ENCODE measurements around the gene XRCC3. TPM values are rescaled to one million over a fixed set of nuclear protein-coding genes. Genes with fewer than 3 reads are reported as not detected.

The XRCC3 gene
- total RNA-seq, 1 donor from 2014 or later = 5.2 TPM

DNA sequence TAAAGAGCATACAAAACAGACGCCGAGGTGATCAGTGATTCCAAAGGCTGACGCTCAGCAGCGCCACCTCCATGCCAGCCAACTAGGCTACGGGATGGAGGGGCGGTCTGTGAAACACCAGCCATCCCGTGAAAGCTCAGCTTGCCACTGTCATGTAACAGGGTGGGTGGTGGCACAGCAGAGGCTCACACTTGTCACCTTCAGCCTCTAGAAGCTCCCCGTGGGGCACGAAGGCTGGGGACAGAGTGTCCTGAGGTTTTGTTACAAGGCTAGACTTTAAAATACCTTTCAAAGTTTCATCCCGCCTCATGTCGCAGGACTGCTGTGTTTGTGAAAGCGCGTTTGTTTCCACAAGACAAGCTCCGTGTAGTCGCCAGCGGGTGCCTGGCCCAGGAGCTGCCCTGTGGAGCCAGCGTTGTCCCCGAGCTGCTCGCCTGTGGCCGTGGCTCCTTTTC lies 20.7 kb downstream of the XRCC3 start:
- Mint-ChIP-seq H3K4me3 (ENCODE audit: unreplicated experiment) (no peak overlapping the region), H3K9me3 (ENCODE audit: unreplicated experiment) (no peaks in the 10 kb centered on the region), H3K27me3 (ENCODE audit: low read depth, unreplicated experiment) (no peaks in the 10 kb centered on the region), H3K27ac (ENCODE audit: unreplicated experiment) (peak overlapping the region; percentile 18), H3K36me3 (ENCODE audit: low read depth, unreplicated experiment) (peaks cover 4% of the 10 kb centered on the region), H3K4me1 (ENCODE audit: low read depth, unreplicated experiment) (peaks cover 19% of the 10 kb centered on the region)
- Histone ChIP-seq H3K4me1 (ENCODE audit: insufficient read depth, low read length) (peaks cover 22% of the 10 kb centered on the region), H3K4me2 (ENCODE audit: low read length) (no peak overlapping the region), H3K79me2 (ENCODE audit: insufficient read depth, low read length) (peaks cover 87% of the 10 kb centered on the region), H3K27me3 (ENCODE audit: insufficient read depth, low read length) (no peaks in the 10 kb centered on the region), H2AFZ (ENCODE audit: low read depth, low read length) (no peak overlapping the region), H4K20me1 (ENCODE audit: insufficient read depth, low read length) (peaks cover 82% of the 10 kb centered on the region), H3K27ac (ENCODE audit: low read depth, low read length) (no peak overlapping the region), H3K9me3 (ENCODE audit: insufficient read depth, low read depth, low read length) (no peaks in the 10 kb centered on the region), H3K36me3 (ENCODE audit: insufficient read depth, low read length) (peaks cover 26% of the 10 kb centered on the region), H3K9ac (ENCODE audit: low read length) (no peak overlapping the region), H3K4me3 (ENCODE audit: insufficient read depth, low read depth, low read length) (no peak overlapping the region)
- no peak for DNase-seq (ENCODE audit: low read depth)
- no peak for FAIRE-seq
- TF ChIP-seq EZH2 (IDR thresholded peaks at IDR 0.05; ENCODE audit: insufficient read depth, low read length) = no peak

DNA sequence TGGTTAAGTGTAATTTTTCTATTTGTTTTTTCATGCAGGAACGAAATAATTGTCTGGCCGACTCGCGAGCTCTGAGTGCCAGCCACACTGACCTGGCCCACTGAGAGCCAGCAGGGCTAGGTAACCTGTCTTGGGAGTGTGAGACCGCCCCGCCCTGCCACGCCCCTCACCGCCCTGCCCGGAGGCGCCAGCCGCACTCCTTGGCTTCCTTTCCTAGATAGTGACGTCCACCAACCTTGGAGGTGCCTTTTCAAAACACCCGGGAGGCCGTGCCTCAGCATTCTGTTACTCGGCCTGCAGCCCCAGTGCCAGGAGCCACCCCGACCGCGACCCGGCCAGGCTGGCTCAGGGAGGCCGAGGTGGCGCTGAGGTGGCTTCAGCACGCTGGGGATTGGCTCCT lies 21.7 kb downstream of the XRCC3 start:
- Histone ChIP-seq H3K9ac (ENCODE audit: low read length) (no peak overlapping the region), H3K4me3 (ENCODE audit: insufficient read depth, low read depth, low read length) (no peak overlapping the region), H3K36me3 (ENCODE audit: insufficient read depth, low read length) (peaks cover 26% of the 10 kb centered on the region), H4K20me1 (ENCODE audit: insufficient read depth, low read length) (peaks cover 83% of the 10 kb centered on the region), H3K4me2 (ENCODE audit: low read length) (no peak overlapping the region), H3K4me1 (ENCODE audit: insufficient read depth, low read length) (peaks cover 33% of the 10 kb centered on the region), H3K79me2 (ENCODE audit: insufficient read depth, low read length) (peaks cover 80% of the 10 kb centered on the region), H3K27ac (ENCODE audit: low read depth, low read length) (no peak overlapping the region), H3K27me3 (ENCODE audit: insufficient read depth, low read length) (no peaks in the 10 kb centered on the region), H2AFZ (ENCODE audit: low read depth, low read length) (no peak overlapping the region), H3K9me3 (ENCODE audit: insufficient read depth, low read depth, low read length) (no peaks in the 10 kb centered on the region)
- DNase-seq (ENCODE audit: low read depth) = no peak
- H3K27ac Mint-ChIP-seq (ENCODE audit: unreplicated experiment) = no peak overlapping the region
- H3K9me3 Mint-ChIP-seq (ENCODE audit: unreplicated experiment) = no peaks in the 10 kb centered on the region
- H3K27me3 Mint-ChIP-seq (ENCODE audit: low read depth, unreplicated experiment) = no peaks in the 10 kb centered on the region
- TF ChIP-seq EZH2 (IDR thresholded peaks at IDR 0.05; ENCODE audit: insufficient read depth, low read length) = no peak
- TF ChIP-seq CTCF (IDR thresholded peaks at IDR 0.05; ENCODE audit: insufficient read depth, low read depth, low read length) = no peak
- peaks cover 27% of the 10 kb centered on the region for H3K4me1 Mint-ChIP-seq (ENCODE audit: low read depth, unreplicated experiment)
- no peak for FAIRE-seq
- no peak overlapping the region for H3K4me3 Mint-ChIP-seq (ENCODE audit: unreplicated experiment)
- H3K36me3 Mint-ChIP-seq (ENCODE audit: low read depth, unreplicated experiment) = peaks cover 4% of the 10 kb centered on the region

- H3K9ac ChIP-seq (ENCODE audit: low read length) = no peak overlapping the region
- H2AFZ ChIP-seq (ENCODE audit: low read depth, low read length) = no peak overlapping the region
- DNase-seq (ENCODE audit: low read depth) (no peak), FAIRE-seq (no peak)
- H4K20me1 ChIP-seq (ENCODE audit: insufficient read depth, low read length) = peaks cover 79% of the 10 kb centered on the region
- H3K36me3 Mint-ChIP-seq (ENCODE audit: low read depth, unreplicated experiment) = peaks cover 4% of the 10 kb centered on the region
- no peak overlapping the region for H3K27ac ChIP-seq (ENCODE audit: low read depth, low read length)
- no peak overlapping the region for H3K4me2 ChIP-seq (ENCODE audit: low read length)
- H3K9me3 Mint-ChIP-seq (ENCODE audit: unreplicated experiment) = no peaks in the 10 kb centered on the region
- H3K27me3 Mint-ChIP-seq (ENCODE audit: low read depth, unreplicated experiment) = no peaks in the 10 kb centered on the region
- peaks cover 35% of the 10 kb centered on the region for H3K4me1 ChIP-seq (ENCODE audit: insufficient read depth, low read length)
- H3K4me3 ChIP-seq (ENCODE audit: insufficient read depth, low read depth, low read length) = no peak overlapping the region
- no peak overlapping the region for H3K4me3 Mint-ChIP-seq (ENCODE audit: unreplicated experiment)
- peaks cover 27% of the 10 kb centered on the region for H3K4me1 Mint-ChIP-seq (ENCODE audit: low read depth, unreplicated experiment)
- peaks cover 31% of the 10 kb centered on the region for H3K36me3 ChIP-seq (ENCODE audit: insufficient read depth, low read length)
- TF ChIP-seq CTCF (IDR thresholded peaks at IDR 0.05; ENCODE audit: insufficient read depth, low read depth, low read length) (no peak), EZH2 (IDR thresholded peaks at IDR 0.05; ENCODE audit: insufficient read depth, low read length) (no peak)
- peaks cover 78% of the 10 kb centered on the region for H3K79me2 ChIP-seq (ENCODE audit: insufficient read depth, low read length)
- no peaks in the 10 kb centered on the region for H3K27me3 ChIP-seq (ENCODE audit: insufficient read depth, low read length)
- peak overlapping the region; percentile 34 for H3K27ac Mint-ChIP-seq (ENCODE audit: unreplicated experiment)
- H3K9me3 ChIP-seq (ENCODE audit: insufficient read depth, low read depth, low read length) = no peaks in the 10 kb centered on the region
Measured at GRCh38 chr14:103692871-103693270, 22.4 kb downstream of the XRCC3 start.
